ENCODE measurements around the gene ACSBG1.

DNA sequence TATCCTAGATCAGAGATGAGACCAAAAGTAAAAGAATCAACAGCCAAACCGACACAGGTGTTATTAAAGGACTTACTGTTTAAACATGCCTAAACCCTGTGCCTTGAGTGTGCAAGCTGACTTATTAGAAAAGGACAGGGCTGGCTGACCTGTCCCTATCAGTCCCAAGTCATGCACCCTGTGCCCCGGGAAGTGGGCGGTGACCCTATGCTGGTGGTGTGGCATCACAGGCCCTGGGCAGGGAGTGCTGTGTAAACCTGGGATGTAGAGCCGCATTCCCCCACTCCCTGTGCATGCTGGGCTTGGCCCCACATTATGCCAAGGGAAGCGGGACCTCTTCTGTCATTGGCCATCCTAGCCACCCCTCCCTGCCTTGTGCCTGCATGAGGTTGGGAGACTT lies 40.6 kb upstream of the ACSBG1 start:
- no peak for TF ChIP-seq POLR2A (IDR thresholded peaks at IDR 0.05)
- TF ChIP-seq, protein P1, sequence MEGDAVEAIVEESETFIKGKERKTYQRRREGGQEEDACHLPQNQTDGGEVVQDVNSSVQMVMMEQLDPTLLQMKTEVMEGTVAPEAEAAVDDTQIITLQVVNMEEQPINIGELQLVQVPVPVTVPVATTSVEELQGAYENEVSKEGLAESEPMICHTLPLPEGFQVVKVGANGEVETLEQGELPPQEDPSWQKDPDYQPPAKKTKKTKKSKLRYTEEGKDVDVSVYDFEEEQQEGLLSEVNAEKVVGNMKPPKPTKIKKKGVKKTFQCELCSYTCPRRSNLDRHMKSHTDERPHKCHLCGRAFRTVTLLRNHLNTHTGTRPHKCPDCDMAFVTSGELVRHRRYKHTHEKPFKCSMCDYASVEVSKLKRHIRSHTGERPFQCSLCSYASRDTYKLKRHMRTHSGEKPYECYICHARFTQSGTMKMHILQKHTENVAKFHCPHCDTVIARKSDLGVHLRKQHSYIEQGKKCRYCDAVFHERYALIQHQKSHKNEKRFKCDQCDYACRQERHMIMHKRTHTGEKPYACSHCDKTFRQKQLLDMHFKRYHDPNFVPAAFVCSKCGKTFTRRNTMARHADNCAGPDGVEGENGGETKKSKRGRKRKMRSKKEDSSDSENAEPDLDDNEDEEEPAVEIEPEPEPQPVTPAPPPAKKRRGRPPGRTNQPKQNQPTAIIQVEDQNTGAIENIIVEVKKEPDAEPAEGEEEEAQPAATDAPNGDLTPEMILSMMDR (IDR thresholded peaks at IDR 0.05): no peak

Data from tibial nerve (tissue), 3 donors.